ENCODE measurements around the gene PRUNE2. TPM values are rescaled to one million over a fixed set of nuclear protein-coding genes. Genes with fewer than 3 reads are reported as not detected.
"Not testable (repeated sequence)": the region's sequence is repeated elsewhere in the genome, so short reads cannot be mapped to it uniquely, and the experiment has no call there.

The PRUNE2 gene
- total RNA-seq, 1 experiment from 2014 or later, result not detected

DNA sequence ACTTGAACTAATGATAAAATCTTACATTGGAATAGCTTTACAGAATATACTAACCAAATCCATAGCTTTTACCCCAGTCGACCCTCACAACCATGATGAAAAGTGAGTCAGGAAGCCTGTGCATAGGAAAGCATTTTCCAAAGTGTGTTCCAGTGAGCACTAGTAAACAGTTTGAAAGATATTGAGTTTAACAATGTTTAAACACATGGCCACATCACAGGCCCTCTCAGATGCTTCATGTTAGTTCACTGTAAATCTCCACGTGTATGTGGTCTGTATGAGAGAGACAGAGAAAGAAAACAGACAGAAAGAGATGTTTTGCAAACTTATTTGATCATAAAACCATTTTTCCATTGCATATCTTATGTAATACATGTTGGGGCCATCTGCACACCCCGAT is 27.0 kb downstream of the PRUNE2 start:
- no peak for DNase-seq (ENCODE audit: low spot score)
- in situ Hi-C loops (cut with HindIII; ENCODE audit: low sequenced_read_pairs), result no loop called here

DNA sequence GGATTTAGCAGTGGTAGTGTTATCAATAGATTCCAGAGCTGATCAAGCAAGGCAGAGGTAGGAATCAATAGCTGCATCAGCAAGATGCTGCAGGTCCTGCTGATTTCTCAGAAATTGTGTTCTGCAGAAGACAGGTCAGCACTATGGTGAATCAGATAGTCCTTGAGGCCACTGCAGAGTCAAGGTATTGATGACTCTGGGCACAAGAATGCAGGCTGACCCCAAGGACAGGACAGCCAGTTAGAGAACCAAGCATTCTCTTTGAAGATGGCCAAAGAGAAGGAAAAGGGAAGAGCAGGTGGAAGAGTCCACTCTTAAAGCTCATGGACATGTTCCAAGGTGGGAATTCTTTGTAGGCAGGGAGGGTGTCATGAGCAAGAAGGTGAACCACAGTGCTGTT is 28.0 kb downstream of the PRUNE2 start:
- in situ Hi-C loops (cut with HindIII; ENCODE audit: low sequenced_read_pairs), result no loop called here
- DNase-seq (ENCODE audit: low spot score), result no peak

DNA sequence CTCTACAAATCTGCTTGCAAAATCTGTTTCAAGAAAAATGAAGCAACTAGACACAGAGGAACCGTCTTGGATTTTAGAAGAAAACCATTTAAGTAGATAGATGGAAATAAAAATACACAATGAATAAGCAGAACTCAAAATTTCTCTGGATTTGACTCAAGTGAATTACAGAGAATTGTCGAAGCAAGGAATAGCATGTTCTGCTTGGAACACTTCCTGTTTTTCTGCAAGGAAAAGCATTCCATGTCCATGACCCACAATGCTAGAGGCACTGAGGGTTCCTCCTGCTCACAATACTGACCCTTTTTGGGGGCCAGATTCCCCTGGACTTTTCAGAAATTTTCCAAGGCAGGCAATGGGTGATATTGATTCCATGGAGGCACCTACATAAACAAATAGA is 29.8 kb downstream of the PRUNE2 start:
- in situ Hi-C loops (cut with HindIII; ENCODE audit: low sequenced_read_pairs), result no loop called here
- no peak for DNase-seq (ENCODE audit: low spot score)

DNA sequence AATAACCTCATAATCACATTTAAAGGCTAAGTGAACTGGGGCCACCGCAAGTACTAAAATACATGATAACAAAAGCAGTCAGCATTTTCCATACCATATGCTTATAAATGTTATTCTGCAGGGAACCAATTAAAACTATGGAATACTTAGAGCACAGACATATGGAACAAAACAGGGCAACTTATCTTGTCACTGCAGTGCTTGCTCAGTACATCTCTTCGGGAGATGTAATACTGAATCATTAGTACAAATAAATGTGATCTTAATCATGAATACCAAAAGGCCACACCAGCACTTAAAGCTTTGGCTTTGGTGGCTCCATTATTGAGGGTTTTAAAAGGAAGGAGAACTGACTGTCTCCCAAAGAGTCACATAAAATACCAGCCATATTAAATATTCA is 32.1 kb downstream of the PRUNE2 start:
- in situ Hi-C loops (cut with HindIII; ENCODE audit: low sequenced_read_pairs), result no loop called here
- no peak for DNase-seq (ENCODE audit: low spot score)

DNA sequence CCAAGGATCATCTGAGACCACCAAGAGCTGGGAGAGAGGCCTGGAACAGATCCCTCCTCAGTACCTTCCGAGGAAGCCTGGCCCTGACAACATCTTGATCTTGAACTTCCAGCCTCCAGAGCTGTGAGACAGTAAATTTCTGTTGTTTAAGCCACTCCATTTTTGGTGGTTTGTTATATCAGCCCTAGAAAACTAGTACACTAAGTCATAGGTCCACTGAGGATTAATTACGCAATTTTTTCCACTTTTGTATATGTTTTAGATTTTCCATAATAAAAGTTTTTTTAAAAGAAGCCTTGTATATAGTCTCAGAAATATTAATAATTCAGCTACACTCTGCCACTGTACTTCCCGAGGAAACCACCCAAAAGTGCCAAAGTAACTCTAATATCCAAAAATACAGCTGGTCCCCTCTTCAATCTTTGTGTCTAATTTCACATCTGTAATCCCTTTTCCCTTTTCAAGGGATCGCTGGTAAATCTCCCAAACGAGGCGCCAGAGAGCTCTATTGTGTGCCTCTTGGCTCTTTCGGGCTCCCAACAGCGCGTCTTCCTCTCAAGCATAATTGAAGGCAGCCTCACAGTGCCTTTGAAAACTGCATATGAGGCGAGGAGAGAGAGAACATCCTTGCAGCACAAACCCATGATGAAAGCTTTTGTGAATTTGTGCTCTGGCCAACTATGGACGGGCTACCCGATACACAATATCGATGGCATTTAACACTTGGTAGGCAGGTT is 32.7 kb downstream of the PRUNE2 start:
- peak; percentile 56 for DNase-seq (ENCODE audit: low spot score)
- in situ Hi-C loops (cut with HindIII; ENCODE audit: low sequenced_read_pairs), result no loop called here

DNA sequence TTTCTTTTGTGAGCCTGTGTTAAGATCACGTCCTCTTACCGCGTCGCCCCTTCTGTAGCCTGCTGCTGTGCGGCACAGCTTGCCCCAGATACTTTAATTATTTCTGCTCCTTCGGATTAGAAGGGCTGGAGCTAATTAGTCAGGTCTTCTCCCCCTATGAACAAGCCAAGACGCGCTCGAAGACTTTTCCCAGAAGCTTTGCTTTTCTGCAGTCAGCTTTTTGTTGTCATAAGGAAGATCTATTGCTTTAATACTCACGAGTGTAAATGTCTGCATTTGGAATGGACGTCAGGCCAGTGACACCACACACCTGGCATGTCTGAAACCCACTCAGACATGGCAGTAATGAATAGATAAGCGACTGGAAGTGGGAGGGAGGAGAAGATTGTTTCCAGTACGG is 37.0 kb downstream of the PRUNE2 start:
- peak; percentile 16 for DNase-seq (ENCODE audit: low spot score)

DNA sequence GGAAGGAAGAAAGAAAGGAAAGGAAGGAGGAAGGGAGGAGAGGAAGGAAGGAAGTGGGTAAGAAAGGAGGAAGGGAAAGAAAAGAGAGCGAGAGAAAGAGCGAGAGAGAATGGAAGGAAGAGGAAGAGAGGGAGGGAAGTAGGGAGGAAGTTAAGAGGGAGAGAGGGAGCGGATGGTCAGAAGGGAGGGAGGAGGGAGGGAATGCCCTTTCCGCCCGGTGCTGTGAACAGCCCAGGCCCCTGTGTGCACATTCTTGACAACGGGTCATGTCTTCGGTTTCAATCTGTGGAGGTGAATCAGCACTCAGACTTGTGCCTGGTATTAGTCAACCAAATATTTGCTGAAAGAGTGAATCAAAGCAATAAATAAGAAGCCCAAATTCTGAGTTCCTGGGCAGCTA is 39.2 kb downstream of the PRUNE2 start:
- in situ Hi-C loops (cut with HindIII; ENCODE audit: low sequenced_read_pairs), result no loop called here
- no peak for DNase-seq (ENCODE audit: low spot score)

More for the DNA sequence above, 37.0 kb downstream of the PRUNE2 start:
- in situ Hi-C loops (cut with HindIII; ENCODE audit: low sequenced_read_pairs), result no loop called here

DNA sequence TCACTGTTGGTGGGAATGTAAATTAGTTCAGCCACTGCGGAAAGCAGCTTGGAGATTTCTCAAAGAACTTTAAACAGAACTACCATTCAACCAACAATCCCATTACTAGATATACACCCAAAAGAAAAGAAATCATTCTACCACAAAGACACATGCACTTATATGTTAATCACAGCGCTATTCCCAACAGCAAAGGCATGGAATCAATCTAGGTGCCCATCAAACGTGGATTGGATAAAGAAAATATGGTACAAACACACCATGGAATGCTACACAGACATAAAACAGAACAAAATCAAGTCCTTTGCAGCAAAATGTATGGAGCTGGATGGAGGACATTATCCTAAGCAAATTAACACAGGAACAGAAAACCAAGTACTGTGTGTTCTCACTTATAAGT is 42.1 kb downstream of the PRUNE2 start:
- in situ Hi-C loops (cut with HindIII; ENCODE audit: low sequenced_read_pairs), result no loop called here
- no peak for DNase-seq (ENCODE audit: low spot score)

DNA sequence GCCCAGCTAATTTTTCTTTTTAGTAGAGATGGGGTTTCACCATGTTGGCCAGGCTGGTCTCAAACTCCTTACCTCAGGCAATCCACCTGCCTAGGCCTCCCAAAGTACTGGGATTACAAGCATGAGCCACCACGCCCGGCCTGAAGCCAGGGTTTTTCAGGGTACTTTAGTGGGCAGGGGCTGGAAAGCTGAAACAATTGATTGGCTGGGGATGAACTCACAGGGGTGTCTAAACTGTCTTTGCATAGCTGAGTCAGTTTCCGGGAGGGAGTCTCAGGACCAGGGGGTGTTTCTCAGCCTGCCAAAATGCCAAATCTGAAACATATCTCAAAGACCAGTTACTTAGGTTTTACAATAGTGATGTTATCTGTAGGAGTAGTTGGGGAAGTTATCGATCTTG is 46.1 kb downstream of the PRUNE2 start:
- DNase-seq (ENCODE audit: low spot score), result no peak
- in situ Hi-C loops (cut with HindIII; ENCODE audit: low sequenced_read_pairs), result no loop called here

DNA sequence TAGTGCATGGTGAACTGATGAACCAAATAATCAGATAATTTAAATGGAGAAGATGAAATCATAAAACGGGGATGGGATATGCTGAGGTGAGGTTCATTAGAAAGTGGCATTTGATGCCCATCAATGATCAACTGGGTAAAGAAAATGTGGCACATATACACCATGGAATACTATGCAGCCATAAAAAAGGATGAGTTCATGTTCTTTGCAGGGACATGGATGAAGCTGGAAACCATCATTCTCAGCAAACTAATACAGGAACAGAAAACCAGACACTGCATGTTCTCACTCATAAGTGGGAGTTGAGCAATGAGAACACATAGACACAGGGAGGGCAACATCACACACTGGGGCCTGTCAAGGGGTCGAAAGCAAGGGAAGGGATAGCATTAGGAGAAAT is 47.7 kb downstream of the PRUNE2 start:
- in situ Hi-C loops (cut with HindIII; ENCODE audit: low sequenced_read_pairs); DNase-seq (ENCODE audit: low spot score): not testable (repeated sequence)

DNA sequence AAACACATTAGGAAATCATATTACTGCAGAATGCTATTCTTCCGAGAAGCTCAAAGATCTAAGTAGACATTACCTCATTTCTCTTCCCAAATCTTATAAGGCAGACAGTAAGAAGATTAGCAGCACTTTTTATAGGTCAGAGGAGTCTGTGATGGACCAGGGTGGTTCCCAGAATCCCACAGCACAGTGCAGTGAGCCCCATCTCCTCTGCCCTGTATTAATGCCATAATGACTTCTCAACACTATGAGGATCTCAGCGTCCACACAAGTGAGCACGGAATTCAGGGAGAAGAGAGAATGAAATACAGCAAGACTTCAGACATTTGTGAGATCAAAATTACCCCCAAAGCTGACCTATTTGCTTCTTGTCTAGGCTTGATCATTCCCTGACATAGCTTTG is 49.9 kb downstream of the PRUNE2 start:
- in situ Hi-C loops (cut with HindIII; ENCODE audit: low sequenced_read_pairs), result no loop called here
- no peak for DNase-seq (ENCODE audit: low spot score)

DNA sequence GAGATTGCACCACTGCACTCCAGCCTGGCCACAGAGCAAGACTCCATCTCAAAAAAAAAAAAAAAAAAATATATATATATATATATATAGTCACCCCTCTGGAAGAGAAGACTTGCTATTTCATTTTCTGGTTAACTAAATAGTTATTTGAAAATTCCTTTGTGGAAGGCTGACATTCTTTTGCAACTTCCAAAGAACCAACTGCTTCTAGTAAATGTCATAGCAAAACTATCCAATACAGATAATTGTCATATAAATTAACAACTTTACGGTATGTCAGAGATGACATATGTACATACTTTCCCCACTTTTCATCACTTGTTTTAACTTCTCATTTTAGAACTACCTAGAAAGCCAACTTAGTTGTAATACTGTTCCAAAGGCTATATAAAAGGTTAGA is 50.9 kb downstream of the PRUNE2 start:
- no peak for DNase-seq (ENCODE audit: low spot score)
- in situ Hi-C loops (cut with HindIII; ENCODE audit: low sequenced_read_pairs), result no loop called here

DNA sequence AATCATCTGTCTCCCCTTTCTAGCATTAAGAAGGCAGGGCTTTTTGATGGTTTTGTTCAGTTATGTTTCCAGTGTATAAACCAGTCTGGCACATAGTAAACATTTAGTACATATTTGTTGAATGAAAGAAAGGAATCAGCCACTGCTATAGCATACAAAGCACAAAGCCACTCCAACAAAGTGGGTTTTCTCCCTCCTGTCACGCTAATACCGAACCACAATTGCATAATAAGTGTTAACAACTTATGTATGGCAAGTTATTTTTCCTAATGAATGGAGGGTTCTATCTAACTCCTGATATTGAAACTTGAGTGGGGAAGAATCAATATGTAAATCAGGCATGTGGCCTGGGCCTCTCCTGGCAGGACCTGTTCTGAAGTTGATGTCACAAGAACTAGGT is 53.9 kb downstream of the PRUNE2 start:
- DNase-seq (ENCODE audit: low spot score), result no peak
- in situ Hi-C loops (cut with HindIII; ENCODE audit: low sequenced_read_pairs), result no loop called here

DNA sequence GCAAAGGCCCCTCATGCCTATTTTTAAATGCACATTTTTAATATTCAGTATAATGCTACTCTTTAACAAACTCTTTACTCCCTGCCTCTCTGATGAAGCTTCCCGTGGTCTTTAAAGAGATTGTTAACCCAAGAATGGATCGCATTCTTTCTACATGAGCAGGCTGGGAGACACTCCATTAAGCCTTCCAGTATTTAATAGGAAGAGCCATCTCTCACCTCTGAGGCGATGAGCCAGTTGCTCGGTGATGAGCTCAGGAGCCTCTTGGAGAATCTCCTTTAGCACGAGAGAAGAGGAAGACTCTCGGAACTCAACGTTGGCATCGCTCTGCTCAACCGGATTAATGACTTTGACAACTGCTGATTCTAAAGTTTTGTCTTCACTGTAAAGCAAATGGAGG is 59.6 kb downstream of the PRUNE2 start:
- in situ Hi-C loops (cut with HindIII; ENCODE audit: low sequenced_read_pairs), result no loop called here
- no peak for DNase-seq (ENCODE audit: low spot score)

DNA sequence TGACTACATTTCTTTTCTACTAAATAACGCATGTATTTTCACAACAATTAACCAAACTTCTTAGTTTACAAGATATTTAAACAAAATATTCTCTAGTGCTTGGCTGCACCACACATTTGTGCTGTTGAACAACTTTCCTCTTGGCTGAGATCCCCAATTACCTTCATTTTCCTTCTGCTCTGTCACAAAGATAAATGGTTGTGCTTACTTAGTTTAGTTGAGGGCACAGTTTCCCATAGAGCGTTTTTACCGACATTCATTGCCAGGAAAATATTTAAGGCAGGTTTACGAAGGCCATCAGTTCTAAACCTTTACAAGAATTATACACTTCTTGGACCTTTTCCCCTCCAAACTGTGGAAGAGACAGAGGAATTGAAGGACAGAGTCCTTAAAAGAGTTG is 60.7 kb downstream of the PRUNE2 start:
- in situ Hi-C loops (cut with HindIII; ENCODE audit: low sequenced_read_pairs), result no loop called here
- DNase-seq (ENCODE audit: low spot score), result no peak

DNA sequence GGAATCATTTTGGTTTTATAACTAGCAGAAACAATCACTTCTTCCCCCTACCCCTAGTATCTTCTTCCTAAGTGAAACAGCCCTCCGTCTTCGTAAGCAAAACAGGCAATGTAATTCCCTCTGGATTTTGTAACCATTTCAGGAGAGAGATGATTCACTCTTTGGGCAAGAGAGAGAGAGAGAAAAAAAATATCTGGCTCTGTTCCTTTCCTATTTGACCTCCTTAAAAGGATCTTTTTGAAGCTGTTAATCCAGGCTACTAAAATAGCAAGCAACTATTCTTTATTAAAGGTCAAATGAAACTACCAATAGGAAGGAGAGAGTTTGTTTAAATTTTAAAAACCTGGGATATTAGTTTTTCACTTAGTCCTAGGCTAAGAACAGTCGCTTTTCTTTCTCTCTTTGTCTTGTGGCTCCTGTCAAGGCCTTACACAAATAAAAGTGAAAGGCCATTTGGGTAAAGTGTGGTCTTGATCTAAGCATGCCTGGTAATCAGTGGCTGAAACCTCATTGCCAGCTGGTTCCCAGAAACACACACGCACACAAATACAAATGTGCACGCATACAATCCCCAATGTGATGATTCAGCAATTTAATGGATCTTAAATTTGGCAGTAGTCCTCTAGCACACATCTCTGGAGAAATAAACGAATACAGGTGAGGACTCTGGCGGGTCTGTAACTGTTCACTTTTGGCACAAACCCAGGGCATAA is 70.2 kb downstream of the PRUNE2 start:
- in situ Hi-C loops (cut with HindIII; ENCODE audit: low sequenced_read_pairs), result no loop called here
- DNase-seq (ENCODE audit: low spot score), result peak; percentile 18

DNA sequence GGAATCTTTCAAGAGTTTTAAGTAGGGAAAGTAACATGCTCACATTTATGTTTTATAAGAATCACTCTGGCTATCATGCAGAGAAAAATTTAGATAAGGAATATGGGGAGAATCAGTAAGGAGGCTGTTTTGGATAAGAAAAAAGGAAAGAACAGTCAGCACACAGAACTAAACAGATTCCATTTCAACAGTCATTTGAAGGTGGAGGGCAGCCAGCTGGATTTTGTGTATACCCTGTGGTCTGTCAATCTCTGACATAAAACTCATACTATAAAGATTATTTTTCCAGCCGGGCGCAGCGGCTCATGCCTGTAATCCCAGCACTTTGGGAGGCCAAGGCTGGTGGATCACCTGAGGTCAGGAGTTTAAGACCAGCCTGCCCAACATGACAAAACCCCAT is 77.5 kb downstream of the PRUNE2 start:
- no peak for DNase-seq (ENCODE audit: low spot score)
- in situ Hi-C loops (cut with HindIII; ENCODE audit: low sequenced_read_pairs), result no loop called here

DNA sequence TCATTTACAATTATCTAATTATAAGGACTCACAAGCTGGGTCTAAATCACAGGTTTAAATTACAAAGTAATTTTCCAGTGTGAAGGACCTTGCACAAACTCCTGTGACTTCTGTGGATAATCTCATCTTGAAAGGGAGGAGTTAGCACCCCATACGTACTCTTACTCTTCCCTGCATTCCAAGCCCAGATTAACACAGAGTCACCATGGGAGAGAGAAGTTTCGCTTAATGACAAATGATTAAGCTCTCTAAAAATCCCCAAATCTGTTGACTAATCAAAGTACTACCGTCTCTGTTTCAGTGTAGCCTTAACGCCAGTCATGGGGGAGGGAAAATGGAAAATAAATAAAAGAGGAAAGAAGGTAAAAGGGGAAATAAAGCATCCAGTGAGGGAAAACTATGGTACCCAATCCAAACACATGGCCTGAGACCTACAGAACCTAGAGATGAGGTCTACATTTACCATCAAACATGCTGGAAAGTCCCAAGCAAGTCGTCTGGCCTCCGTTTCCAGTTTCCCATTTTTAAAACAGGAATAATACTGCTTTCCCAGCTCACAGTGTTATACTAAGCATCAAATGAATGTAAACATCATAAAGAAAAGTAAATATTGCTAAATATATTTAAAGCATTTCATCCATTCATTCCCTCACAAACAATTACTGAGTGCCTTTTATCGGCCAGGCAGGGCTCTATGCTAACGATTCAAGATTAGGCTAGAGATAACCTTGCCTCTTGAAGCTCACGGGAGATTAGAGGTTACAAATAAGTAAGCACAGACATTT is 78.4 kb downstream of the PRUNE2 start:
- in situ Hi-C loops (cut with HindIII; ENCODE audit: low sequenced_read_pairs), result no loop called here

DNA sequence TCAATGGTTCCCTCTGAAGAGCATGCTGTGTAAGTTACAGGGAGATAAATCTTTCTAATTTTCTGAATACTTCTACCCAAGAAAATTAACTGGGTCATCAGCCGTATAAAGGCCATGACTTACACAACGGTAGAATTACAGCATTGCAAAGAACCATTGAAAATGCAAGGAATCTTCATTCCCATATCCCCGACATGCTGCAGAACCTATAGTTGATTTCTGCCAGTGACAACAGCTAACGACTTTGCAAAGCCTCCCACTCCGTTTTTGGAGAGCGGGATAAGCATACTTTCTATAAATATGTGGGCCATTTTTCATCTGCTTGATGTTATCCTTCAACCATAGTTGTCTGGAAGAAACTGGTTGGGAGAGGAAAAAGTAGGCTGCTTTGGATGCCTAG is 85.5 kb downstream of the PRUNE2 start:
- in situ Hi-C loops (cut with HindIII; ENCODE audit: low sequenced_read_pairs), result no loop called here
- no peak for DNase-seq (ENCODE audit: low spot score)

More for the DNA sequence above, 78.4 kb downstream of the PRUNE2 start:
- no peak for DNase-seq (ENCODE audit: low spot score)

DNA sequence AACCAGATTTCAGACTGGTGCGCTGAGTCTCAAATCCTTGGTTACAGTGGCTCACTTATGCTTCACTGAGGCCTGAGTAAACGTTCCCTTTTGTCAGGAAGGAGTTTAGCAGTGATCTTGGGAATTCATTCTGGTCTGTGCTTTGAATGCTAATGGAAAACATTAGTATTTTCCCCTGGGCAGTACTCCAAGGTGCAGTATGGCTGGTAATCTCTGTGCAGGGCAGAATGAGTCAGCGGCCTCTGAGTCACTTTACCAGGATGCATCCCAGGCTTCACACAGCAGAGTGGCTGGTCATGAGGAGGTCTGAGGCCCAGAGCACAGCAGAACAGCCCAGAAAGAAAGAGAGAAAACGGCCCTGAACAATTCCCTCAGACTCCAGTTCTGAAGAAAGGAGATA is 87.6 kb downstream of the PRUNE2 start:
- DNase-seq (ENCODE audit: low spot score), result peak; percentile 8

More for the DNA sequence above, 87.6 kb downstream of the PRUNE2 start:
- in situ Hi-C loops (cut with HindIII; ENCODE audit: low sequenced_read_pairs), result no loop called here
